H1 (cell line): Measurements from ENCODE around the gene CDK5.

Experiments used
- BRCA1 ChIP-seq: IDR thresholded peaks from 2 replicates; pipeline ENCODE4 v1.6.1; 2012; ENCODE audit warnings: low read depth, low read length, improper control_type of control experiment
- CEBPB ChIP-seq: IDR thresholded peaks from 2 replicates; pipeline ENCODE4 v1.6.1; 2012; ENCODE audit warnings: low read depth, low read length
- CHD1 ChIP-seq: IDR thresholded peaks from 2 replicates; pipeline ENCODE4 v1.6.1; 2012; ENCODE audit warnings: low read depth, low read length, improper control_type of control experiment
- CREB1 ChIP-seq: IDR thresholded peaks from 2 replicates; pipeline ENCODE4 v1.6.1; 2012; ENCODE audit warnings: inconsistent platforms
- EZH2 ChIP-seq: fragments of 200-600 bp; sonication (generic); IDR thresholded peaks from 2 replicates; pipeline ENCODE4 v1.7.1; 2012; ENCODE audit warnings: low read depth, mild to moderate bottlenecking, moderate library complexity, low read length, inconsistent platforms; ENCODE audit not compliant: severe bottlenecking
- GTF2F1 ChIP-seq: IDR thresholded peaks from 2 replicates; pipeline ENCODE4 v1.6.1; 2012; ENCODE audit warnings: low read depth, low read length, improper control_type of control experiment, borderline replicate concordance
- RAD21 ChIP-seq, 2 experiments: IDR thresholded peaks in 1 of 2; conservative IDR thresholded peaks in 1 of 2; 2 replicates each; pipeline ENCODE4 v1.6.1; 2011; ENCODE audit warnings: low read depth in 2 of 2, low read length in 2 of 2, improper control_type of control experiment in 1 of 2, inconsistent platforms in 1 of 2, mild to moderate bottlenecking in 1 of 2, moderate library complexity in 1 of 2
- SP1 ChIP-seq: IDR thresholded peaks from 2 replicates; pipeline ENCODE4 v1.6.1; 2011; ENCODE audit warnings: low read depth, low read length
- ZNF274 ChIP-seq: IDR thresholded peaks from 2 replicates; pipeline ENCODE4 v1.7.0; 2012; ENCODE audit warnings: low read length, borderline replicate concordance; ENCODE audit errors: extremely low read depth
- TF ChIP-seq, protein P1 (sequence below): IDR thresholded peaks from 2 replicates; pipeline ENCODE4 v1.6.1; 2012; ENCODE audit warnings: low read length, inconsistent platforms
- TF ChIP-seq, protein P2 (sequence below), 3 experiments: IDR thresholded peaks; 1 replicate in 2 of 3; 2 replicates in 1 of 3; pipeline versions ENCODE4 v1.5.1 to v1.6.1; 2011; ENCODE audit warnings: low read length in 3 of 3, mild to moderate bottlenecking in 3 of 3, inconsistent platforms in 2 of 3, low read depth in 1 of 3, moderate library complexity in 1 of 3; ENCODE audit not compliant: insufficient read depth in 1 of 3; ENCODE audit errors: control extremely low read depth in 1 of 3
- TF ChIP-seq, protein P3 (sequence below): IDR thresholded peaks from 2 replicates; pipeline ENCODE4 v1.6.1; 2011; ENCODE audit warnings: low read length, improper control_type of control experiment

DNA sequence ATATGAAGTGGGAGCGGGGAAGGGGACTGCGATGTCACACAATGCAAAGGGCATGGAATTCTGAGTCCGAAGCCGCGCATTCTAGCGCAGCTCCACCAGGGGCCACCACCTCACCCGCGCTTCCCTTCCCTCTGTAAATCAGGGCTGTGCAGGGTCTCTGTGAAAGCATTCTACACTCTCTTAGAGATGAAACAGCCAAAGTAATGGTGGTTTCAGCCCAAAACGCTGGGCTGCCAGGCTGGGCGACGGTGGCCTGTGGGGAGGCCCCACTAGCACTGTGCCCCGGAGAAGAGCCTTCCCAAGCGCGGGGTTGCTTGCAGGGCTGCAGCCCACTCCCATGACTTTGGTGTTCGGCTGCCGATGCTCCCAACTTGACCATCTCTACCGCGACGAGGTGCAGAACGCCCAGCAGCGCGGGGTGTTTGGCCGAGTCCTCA lies 44.8 kb downstream of the CDK5 start:
- TF ChIP-seq CEBPB (no peak), CREB1 (no peak), GTF2F1 (no peak), CHD1 (no peak), ZNF274 (no peak), SP1 (no peak), EZH2 (no peak), BRCA1 (no peak), RAD21 (IDR thresholded peaks at IDR 0.05 in 1 of 2, conservative IDR thresholded peaks at IDR 0.05 in 1 of 2; ENCODE audit: low read depth in 2 of 2, low read length in 2 of 2) (peak; percentile 56 to 62)
- TF ChIP-seq, protein P1, sequence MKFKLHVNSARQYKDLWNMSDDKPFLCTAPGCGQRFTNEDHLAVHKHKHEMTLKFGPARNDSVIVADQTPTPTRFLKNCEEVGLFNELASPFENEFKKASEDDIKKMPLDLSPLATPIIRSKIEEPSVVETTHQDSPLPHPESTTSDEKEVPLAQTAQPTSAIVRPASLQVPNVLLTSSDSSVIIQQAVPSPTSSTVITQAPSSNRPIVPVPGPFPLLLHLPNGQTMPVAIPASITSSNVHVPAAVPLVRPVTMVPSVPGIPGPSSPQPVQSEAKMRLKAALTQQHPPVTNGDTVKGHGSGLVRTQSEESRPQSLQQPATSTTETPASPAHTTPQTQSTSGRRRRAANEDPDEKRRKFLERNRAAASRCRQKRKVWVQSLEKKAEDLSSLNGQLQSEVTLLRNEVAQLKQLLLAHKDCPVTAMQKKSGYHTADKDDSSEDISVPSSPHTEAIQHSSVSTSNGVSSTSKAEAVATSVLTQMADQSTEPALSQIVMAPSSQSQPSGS: no peak
- TF ChIP-seq, protein P2, sequence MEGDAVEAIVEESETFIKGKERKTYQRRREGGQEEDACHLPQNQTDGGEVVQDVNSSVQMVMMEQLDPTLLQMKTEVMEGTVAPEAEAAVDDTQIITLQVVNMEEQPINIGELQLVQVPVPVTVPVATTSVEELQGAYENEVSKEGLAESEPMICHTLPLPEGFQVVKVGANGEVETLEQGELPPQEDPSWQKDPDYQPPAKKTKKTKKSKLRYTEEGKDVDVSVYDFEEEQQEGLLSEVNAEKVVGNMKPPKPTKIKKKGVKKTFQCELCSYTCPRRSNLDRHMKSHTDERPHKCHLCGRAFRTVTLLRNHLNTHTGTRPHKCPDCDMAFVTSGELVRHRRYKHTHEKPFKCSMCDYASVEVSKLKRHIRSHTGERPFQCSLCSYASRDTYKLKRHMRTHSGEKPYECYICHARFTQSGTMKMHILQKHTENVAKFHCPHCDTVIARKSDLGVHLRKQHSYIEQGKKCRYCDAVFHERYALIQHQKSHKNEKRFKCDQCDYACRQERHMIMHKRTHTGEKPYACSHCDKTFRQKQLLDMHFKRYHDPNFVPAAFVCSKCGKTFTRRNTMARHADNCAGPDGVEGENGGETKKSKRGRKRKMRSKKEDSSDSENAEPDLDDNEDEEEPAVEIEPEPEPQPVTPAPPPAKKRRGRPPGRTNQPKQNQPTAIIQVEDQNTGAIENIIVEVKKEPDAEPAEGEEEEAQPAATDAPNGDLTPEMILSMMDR (IDR thresholded peaks at IDR 0.05; ENCODE audit: control extremely low read depth in 1 of 3, insufficient read depth in 1 of 3, low read depth in 1 of 3, low read length in 3 of 3): peak in 2 of 3 experiments; percentile 59 to 76; a peak in 3 of 4 replicates
- TF ChIP-seq, protein P3, sequence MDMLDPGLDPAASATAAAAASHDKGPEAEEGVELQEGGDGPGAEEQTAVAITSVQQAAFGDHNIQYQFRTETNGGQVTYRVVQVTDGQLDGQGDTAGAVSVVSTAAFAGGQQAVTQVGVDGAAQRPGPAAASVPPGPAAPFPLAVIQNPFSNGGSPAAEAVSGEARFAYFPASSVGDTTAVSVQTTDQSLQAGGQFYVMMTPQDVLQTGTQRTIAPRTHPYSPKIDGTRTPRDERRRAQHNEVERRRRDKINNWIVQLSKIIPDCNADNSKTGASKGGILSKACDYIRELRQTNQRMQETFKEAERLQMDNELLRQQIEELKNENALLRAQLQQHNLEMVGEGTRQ: no peak
